NCI-H748 (cell line): ENCODE data around the gene DCLK3.

Experiments
- DNase-seq: peaks from one replicate; lab custom pipeline; 2025; ENCODE audit not compliant: unreplicated experiment; lab: John Stamatoyannopoulos, UW

Gene DCLK3

DNA sequence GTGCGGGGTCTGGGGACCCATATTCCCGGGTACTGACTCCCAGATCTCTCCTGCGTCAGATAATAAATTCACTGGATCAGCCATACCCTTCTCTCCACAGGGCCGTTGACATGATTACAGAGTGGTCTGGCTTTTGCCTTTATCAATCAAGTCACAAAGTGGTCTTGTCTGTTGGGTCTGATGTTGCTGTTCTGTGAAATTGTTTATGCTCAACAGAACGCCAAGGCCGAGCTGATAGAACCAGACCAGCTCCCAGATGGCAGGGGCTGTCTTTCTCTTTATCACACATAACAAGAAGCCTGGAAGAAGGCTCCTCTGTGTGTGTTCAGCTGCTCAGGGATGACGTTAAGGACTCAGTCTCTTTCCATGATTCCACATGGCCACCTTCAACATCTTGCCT is 751 bp upstream of the DCLK3 start:
- no peak for DNase-seq

DNA sequence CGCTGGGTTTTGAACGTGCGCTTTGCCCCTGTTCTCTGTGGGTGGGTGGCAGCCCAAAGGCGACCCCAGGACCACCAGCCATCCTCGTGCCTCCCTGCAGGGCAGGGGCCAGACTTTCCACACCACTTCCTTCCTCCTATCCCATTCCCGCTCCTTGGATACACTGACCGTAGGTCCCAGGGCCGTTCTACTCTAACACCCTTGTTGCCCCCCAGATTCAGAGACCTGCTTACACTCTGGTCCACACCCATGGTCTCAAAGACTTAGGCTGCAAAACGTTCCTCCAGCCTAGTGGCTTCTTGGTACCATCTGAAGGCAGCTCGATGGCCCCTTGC is 318 bp upstream of the DCLK3 start:
- no peak for DNase-seq

- DNase-seq: peak; percentile 1
These were observed 1.2 kb downstream of the DCLK3 start for GRCh38 chr3:36762918-36763849.

GRCh38 chr3:36761779-36762178 is 2.6 kb downstream of the DCLK3 start:
- DNase-seq: no peak

DNA sequence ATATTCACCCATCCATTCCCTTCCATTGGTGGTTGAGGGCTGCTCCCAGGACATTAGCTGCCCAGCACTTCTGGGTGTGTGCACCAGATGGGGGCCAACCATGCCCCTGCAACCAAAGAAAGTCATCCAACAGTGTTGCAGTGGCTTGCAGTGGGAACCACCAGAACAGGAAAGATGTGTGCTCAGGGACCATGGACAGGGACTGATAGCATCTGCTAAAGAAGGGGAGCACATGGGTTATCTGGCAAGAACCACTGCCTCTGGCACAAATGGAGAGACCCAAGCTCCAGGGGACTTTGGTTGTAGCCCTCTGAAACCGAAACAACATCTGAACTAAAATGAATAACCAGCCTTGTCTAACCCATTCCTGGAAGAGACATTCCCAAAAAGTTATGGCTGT is 8.1 kb downstream of the DCLK3 start:
- DNase-seq: no peak

GRCh38 chr3:36751326-36751725 is 13.0 kb downstream of the DCLK3 start:
- DNase-seq: no peak

DNA sequence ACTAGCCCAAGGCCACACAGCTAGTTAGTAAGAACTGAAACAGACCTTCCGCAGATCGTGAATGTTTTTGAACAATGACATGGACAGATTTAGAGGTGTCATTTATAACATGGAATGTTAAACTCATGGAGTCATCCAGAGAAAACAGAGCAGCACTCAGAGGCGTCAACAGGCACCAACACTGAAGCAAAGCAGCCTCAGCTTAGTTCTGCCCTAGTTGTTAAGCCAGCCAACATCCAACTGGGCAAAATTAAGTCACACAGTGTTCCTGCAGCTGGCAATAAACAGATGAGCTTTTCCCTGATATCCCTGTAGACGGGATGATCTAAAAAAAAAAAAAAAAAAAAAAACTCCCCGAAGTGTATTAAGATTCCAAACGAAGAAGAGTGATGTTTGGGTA is 13.6 kb downstream of the DCLK3 start:
- no peak for DNase-seq

DNA sequence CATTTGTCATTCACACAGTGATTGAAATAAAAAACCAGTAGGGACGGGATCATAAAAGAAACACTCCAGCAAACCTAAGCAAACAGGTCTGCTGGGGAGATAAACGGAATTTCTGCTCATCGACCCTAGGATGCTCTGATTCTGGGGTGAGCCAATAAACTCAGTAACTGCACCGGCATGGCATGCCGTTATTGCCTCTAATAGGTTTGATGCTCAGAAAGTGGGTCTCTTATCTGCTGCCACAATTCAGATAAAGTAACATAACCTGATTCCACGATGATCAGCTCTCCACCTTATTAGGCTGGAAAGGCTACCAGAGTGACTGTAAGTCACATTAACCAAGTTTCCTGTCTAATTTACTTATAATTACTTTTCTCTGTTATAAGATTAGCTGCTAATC is 19.6 kb downstream of the DCLK3 start:
- DNase-seq: no peak

- DNase-seq: no peak
These were observed 20.5 kb downstream of the DCLK3 start for GRCh38 chr3:36743826-36744225.

DNA sequence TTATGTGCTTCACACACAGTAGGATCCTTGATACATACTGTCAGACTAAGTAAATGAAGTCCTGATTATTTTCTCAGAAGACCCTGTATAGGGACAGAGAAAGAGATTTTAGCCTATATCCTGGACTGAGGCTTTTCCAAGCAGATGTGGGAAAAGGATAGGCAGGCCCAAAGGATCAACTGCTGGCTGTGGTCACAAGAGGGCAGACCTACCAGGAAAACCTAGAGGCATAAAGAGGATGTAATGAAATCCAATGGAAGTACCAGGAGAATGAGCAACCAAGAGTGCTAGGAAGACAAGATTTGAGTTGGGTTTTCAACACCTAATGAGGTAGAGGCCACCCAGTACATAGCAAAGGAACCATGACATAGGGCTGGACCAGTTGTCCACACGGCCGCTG is 23.1 kb downstream of the DCLK3 start:
- no peak for DNase-seq

DNA sequence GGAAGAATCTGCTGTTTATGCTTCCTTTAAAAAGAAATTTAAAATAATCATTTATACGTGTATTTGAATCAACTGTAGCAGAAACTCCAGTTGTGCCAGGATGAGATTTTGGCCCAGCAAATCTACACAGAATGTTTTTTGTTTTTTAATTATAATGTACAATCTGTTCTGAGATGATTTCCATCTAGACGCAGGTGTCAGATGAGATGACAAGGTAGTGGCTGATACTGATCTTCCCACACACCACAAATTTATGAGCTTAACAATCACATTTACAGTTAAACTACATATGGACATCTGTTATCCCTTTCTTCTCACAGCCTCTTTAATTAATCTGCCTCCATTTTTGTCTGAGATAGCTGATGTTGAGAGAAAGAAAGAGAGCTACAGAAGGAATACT is 23.6 kb downstream of the DCLK3 start:
- DNase-seq: no peak

DNA sequence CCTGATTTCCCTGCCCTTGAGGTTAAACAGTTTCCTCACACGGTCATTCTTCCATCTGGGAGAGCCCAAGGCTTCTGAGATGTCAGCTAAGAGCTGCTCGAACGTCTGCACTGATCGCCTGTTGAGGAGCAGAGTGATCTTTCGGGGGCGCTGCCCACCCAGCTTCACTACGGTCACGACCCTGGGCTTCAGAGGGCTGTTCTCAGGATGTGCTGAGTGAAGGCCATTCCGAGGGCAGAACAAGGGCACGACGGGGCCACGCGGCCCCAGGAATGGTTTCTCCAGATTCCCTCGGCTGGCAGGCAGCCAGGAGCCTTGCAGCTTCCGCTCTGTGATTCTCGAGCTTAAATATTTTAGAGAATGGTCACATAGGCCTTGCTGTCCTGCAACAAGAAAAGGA is 25.7 kb downstream of the DCLK3 start:
- no peak for DNase-seq

- DNase-seq: no peak
These were observed 28.1 kb downstream of the DCLK3 start for GRCh38 chr3:36736301-36736700.

GRCh38 chr3:36734742-36735141 is 29.6 kb downstream of the DCLK3 start:
- DNase-seq: no peak

DNA sequence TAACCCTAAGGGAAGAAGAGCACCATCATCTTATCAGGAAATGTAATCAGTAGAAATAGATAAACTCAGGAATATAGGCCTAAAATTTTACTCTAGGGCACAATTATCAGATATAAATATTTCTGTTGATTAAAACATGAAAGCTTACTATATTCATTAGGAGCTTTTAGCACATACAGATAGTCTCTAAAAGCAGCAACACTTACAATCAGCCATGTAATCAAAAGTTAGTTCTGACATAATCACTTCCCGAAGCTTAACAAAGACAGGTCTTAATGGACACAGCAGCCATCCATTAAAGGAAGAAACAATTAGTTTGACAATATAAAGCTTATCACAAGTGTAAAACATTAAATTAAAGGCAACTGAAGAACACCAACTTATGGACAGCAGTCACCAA is 30.6 kb downstream of the DCLK3 start:
- DNase-seq: no peak

DNA sequence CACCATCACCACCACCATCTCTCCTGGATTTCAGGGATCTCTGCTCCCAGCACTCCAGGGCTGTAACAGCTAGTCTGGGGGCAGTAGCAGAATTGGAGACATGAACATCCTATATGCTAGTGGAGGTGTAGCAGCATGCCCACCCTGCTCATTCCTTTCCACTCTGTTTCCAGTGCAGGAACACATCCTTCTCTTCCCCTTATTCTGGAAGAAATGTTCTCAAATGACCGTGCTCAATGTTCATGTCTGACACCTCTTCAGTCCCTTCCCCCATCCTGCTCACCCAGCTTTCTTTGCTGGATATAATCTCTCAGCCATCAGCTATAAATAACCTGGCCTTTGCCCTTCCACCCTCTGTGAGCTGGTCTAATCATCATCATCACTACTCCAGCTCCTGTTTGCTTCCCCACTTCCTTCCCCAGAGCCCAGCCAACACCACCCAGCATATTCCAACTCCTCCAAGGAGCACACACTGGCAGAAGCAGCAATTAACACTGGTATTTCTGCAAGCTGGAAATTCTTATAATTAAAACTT is 31.1 kb downstream of the DCLK3 start:
- no peak for DNase-seq

DNA sequence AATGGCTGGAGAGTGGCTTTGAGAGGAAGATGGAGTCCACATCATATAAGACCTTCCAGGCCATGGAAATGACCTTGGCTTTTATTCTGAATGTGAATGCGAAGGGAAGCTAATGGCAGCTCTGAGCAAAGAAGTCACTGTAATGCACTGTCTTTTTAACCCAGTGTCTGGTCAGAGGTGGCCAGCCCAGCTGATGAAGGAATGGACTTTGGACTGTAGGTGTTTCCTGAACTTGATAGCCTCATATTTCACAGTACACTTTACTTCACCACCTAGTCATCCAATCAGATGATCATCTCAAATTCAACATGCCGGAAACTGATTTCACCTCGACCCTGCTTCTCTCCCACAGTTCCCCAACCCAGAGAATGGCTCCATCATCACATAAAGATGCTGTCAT is 33.4 kb downstream of the DCLK3 start:
- no peak for DNase-seq

- peak; percentile 7 for DNase-seq
These were observed 34.9 kb downstream of the DCLK3 start for GRCh38 chr3:36729204-36730056.

DNA sequence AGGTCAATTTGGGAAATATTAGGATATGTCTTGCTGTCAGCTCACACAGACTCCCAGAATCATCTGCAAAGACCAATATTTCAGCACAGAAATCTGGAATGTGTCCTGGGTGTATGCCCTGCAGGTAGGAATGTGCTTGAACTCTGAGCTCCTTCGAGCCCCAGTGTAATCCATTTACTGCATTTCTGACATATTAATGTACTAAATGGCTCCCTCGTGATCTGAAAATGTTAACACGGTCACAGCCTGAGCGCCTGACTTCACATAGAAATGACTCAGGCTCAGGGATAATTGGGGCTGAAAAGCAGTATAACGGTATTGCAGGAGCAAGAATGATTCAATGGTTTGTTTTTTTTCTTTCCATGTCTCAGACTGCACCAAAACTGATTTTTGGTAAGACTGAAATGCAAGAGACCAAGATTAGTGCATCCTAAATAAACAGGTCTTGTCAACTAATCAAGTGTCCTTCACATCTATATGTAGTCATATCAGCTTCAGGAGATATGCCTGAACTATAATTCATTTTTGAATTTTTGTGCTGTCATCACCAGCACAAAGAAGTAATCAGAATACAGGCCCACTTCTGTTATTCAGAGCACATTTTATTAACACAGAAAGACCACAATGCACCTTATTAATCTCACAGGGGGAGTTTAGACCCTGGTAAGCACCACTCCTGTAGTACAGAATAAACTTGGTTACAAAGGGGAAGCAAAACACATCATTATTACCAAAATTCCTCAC is 49.8 kb downstream of the DCLK3 start:
- no peak for DNase-seq

DNA sequence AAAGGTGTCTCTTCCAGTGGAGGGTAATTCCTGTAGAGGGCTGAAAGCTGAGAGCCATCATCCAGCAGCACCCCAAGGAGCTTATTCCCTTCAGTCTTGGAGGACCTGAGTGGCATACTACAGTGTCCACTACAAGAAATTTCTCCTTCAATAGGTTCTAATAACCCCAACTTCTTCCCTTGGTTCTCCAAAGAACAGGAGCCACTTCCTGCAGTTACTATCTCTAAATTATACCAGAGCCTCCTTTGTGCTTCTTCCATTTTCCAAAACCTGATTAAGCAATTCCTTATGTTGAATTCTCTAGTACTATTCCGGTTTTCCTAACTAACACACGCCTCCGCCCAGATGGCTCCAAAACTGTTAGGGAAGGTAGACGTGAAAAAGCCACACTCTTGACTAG is 50.4 kb downstream of the DCLK3 start:
- DNase-seq: no peak

GRCh38 chr3:36710606-36711005 is 53.7 kb downstream of the DCLK3 start:
- no peak for DNase-seq
